NB4 (cell line): Measurements from ENCODE around the gene IL34.

Source experiments
- CTCF ChIP-seq: IDR thresholded peaks from one replicate; pipeline ENCODE4 v1.5.1; 2012; ENCODE audit warnings: low read depth, low read length
- MAX ChIP-seq: IDR thresholded peaks from 2 replicates; pipeline ENCODE4 v1.6.1; 2011; ENCODE audit warnings: low read depth, low read length
- POLR2A ChIP-seq: IDR thresholded peaks from 2 replicates; pipeline ENCODE4 v1.6.1; 2011; ENCODE audit warnings: mild to moderate bottlenecking; ENCODE audit not compliant: insufficient read length; ENCODE audit errors: extremely low read depth

- no peak for TF ChIP-seq CTCF
- TF ChIP-seq POLR2A, result no peak
- TF ChIP-seq MAX, result no peak
Measured at GRCh38 chr16:70647441-70648359, 1.3 kb downstream of the IL34 start.
